GM12891 (cell line): ENCODE results near the gene SLC29A4.
"Not testable (repeated sequence)": the region's sequence is repeated elsewhere in the genome, so short reads cannot be mapped to it uniquely, and the experiment has no call there.

ENCODE experiments used
- DNase-seq: peaks from one replicate; pipeline ENCODE4 v3.0.0; 2011; ENCODE audit warnings: low spot score; ENCODE audit not compliant: insufficient read length
- FAIRE-seq: peaks from 2 replicates; lab custom pipeline; 2011; peaks lifted over from hg19 to GRCh38; lab: Jason Lieb, UNC
- PAX5 ChIP-seq: IDR thresholded peaks from 2 replicates; pipeline ENCODE4 v1.6.1; 2011; ENCODE audit warnings: low read length, moderate library complexity, mild to moderate bottlenecking; ENCODE audit not compliant: insufficient read depth, severe bottlenecking
- POLR2A ChIP-seq: IDR thresholded peaks from 2 replicates; pipeline ENCODE4 v1.6.1; 2011; ENCODE audit warnings: low read depth, low read length, control low read depth
- POLR2AphosphoS5 ChIP-seq: IDR thresholded peaks from 2 replicates; pipeline ENCODE4 v1.6.1; 2011; ENCODE audit warnings: low read depth, low read length, control low read depth
- POU2F2 ChIP-seq: IDR thresholded peaks from 2 replicates; pipeline ENCODE4 v1.6.1; 2011; ENCODE audit warnings: low read depth, mild to moderate bottlenecking, control low read depth, low read length, moderate library complexity
- SPI1 ChIP-seq: IDR thresholded peaks from 2 replicates; pipeline ENCODE4 v1.6.1; 2011; ENCODE audit warnings: low read depth, low read length, control low read depth
- TAF1 ChIP-seq: IDR thresholded peaks from 2 replicates; pipeline ENCODE4 v1.6.1; 2011; ENCODE audit warnings: low read depth, low read length, control low read depth

Gene SLC29A4

GRCh38 chr7:5303591-5304505 lies 21.1 kb downstream of the SLC29A4 start:
- no peak for DNase-seq
- FAIRE-seq = no peak
- no peak for TF ChIP-seq SPI1
- TF ChIP-seq POLR2A = no peak
- TF ChIP-seq POLR2AphosphoS5 = no peak
- no peak for TF ChIP-seq PAX5
- TF ChIP-seq TAF1 = no peak
- no peak for TF ChIP-seq POU2F2

- DNase-seq, FAIRE-seq: not testable (repeated sequence)
These were observed 22.3 kb downstream of the SLC29A4 start for GRCh38 chr7:5305050-5305449.

- DNase-seq, FAIRE-seq: not testable (repeated sequence)
These were observed 24.7 kb downstream of the SLC29A4 start for GRCh38 chr7:5307221-5308142.

GRCh38 chr7:5309146-5309545 lies 26.4 kb downstream of the SLC29A4 start:
- FAIRE-seq (no peak), DNase-seq (no peak)
- TF ChIP-seq SPI1 = no peak
- no peak for TF ChIP-seq POLR2A
- no peak for TF ChIP-seq POU2F2
- TF ChIP-seq PAX5 = no peak
- TF ChIP-seq POLR2AphosphoS5 = no peak
- no peak for TF ChIP-seq TAF1

- TF ChIP-seq POLR2AphosphoS5 (no peak), PAX5 (no peak), TAF1 (no peak), POLR2A (no peak), SPI1 (no peak), POU2F2 (no peak)
- FAIRE-seq (peak; percentile 92), DNase-seq (no peak)
These were observed 28.2 kb downstream of the SLC29A4 start for GRCh38 chr7:5310822-5311405.

GRCh38 chr7:5312276-5313070 lies 29.7 kb downstream of the SLC29A4 start:
- not testable (repeated sequence) for FAIRE-seq, DNase-seq

GRCh38 chr7:5313076-5313885 lies 30.5 kb downstream of the SLC29A4 start:
- not testable (repeated sequence) for FAIRE-seq, DNase-seq

GRCh38 chr7:5314864-5315263 lies 32.1 kb downstream of the SLC29A4 start:
- no peak for DNase-seq
- FAIRE-seq = no peak
- no peak for TF ChIP-seq POLR2A

- TF ChIP-seq POU2F2 = no peak
- TF ChIP-seq SPI1 = no peak
- TF ChIP-seq PAX5 = no peak
- no peak for TF ChIP-seq TAF1
- TF ChIP-seq POLR2AphosphoS5 = no peak
- no peak for TF ChIP-seq POLR2A
- DNase-seq (no peak), FAIRE-seq (no peak)
These were observed 33.0 kb downstream of the SLC29A4 start for GRCh38 chr7:5315761-5316160.

GRCh38 chr7:5318613-5319012 lies 35.9 kb downstream of the SLC29A4 start:
- FAIRE-seq, DNase-seq: not testable (repeated sequence)
